K562 (cell line): Measurements from ENCODE around the gene ZNF222. TPM values are rescaled to one million over a fixed set of nuclear protein-coding genes. Genes with fewer than 3 reads are reported as not detected.

Source experiments
- CC2D1A ChIP-seq: fragments of 450-650 bp; IDR thresholded peaks from 2 replicates; pipeline ENCODE4 v1.6.1; 2017; ENCODE audit warnings: mild to moderate bottlenecking
- CHD1 ChIP-seq: fragments of 200-600 bp; sonication (generic); IDR thresholded peaks from one replicate; pipeline ENCODE4 v1.6.1; 2012; ENCODE audit warnings: mild to moderate bottlenecking, moderate library complexity, low read length, inconsistent platforms
- GABPB2 ChIP-seq: fragments of 250-450 bp; sonication (Bioruptor Pico); conservative IDR thresholded peaks from 2 replicates; pipeline ENCODE4 v1.5.1; 2021; ENCODE audit warnings: mild to moderate bottlenecking
- HDAC6 ChIP-seq: IDR thresholded peaks from 2 replicates; pipeline ENCODE4 v1.6.1; 2012; ENCODE audit warnings: low read depth, mild to moderate bottlenecking, control low read depth, inconsistent platforms, low read length, moderate library complexity
- HNRNPUL1 ChIP-seq: fragments of 200-400 bp; formaldehyde crosslinking; IDR thresholded peaks from 2 replicates; pipeline ENCODE4 v1.6.1; 2017; ENCODE audit warnings: low read length
- PTBP1 ChIP-seq: fragments of 200-400 bp; formaldehyde crosslinking; IDR thresholded peaks from 2 replicates; pipeline ENCODE4 v1.6.1; 2017; ENCODE audit warnings: low read depth, low read length
- PTTG1 ChIP-seq: fragments of 450-650 bp; IDR thresholded peaks from 2 replicates; pipeline ENCODE4 v1.6.1; 2016; ENCODE audit warnings: low read depth, mild to moderate bottlenecking, missing genetic modification characterization, missing compliant biosample characterization
- SMARCA5 ChIP-seq: fragments of 450-650 bp; IDR thresholded peaks from 2 replicates; pipeline ENCODE4 v1.6.1; 2016
- TEAD2 ChIP-seq: fragments of 450-650 bp; IDR thresholded peaks from 2 replicates; pipeline ENCODE4 v1.6.1; 2016; ENCODE audit warnings: missing genetic modification characterization, control low read depth, missing compliant biosample characterization
- TFAM ChIP-seq: fragments of 250-450 bp; sonication (Bioruptor Pico); conservative IDR thresholded peaks from 2 replicates; pipeline ENCODE4 v1.5.0; 2021; ENCODE audit warnings: mild to moderate bottlenecking, moderate library complexity
- XRCC5 ChIP-seq: fragments of 200-400 bp; formaldehyde crosslinking; IDR thresholded peaks from 2 replicates; pipeline ENCODE4 v1.6.1; 2017; ENCODE audit warnings: low read depth, mild to moderate bottlenecking, low read length
- ZNF274 ChIP-seq: IDR thresholded peaks from 2 replicates; pipeline ENCODE4 v1.6.1; 2011; ENCODE audit warnings: low read depth, mild to moderate bottlenecking, low read length, moderate library complexity, borderline replicate concordance
- polyA plus RNA-seq, 8 experiments: library from polyadenylated mRNA; depleted of rRNA in 4 of 8; stranded (reverse) in 5 of 8; unstranded in 3 of 8; fragments of >200 nt; fragmentation: Nextera tagmentation in 2 of 8; fragmentation: Illumina TruSeq in 1 of 8; extraction: Ambion mirVana in 2 of 8; extraction: Trizol in 1 of 8; gene quantifications; 2 replicates each; pipeline versions ENCODE4 v1.2.1 to v1.2.3, GENCODE V29; 2011 to 2014; ENCODE audit warnings: inconsistent platforms in 1 of 8, missing spikeins in 1 of 8
- total RNA-seq, 7 experiments: library from RNA; depleted of rRNA in 6 of 7; stranded (reverse); fragments of >200 nt in 6 of 7; fragmentation: Illumina TruSeq in 2 of 7; extraction: Trizol in 2 of 7; gene quantifications; 2 replicates each; pipeline versions ENCODE4 v1.2.1 to v1.2.3, GENCODE V29; 2011 to 2021; ENCODE audit warnings: low replicate concordance in 1 of 7
- TF ChIP-seq, protein P1 (sequence below): fragments of 250-450 bp; sonication (Bioruptor Pico); IDR thresholded peaks from 2 replicates; pipeline ENCODE4 v1.5.0; 2022; ENCODE audit warnings: mild to moderate bottlenecking
- TF ChIP-seq, protein P2 (sequence below): fragments of 250-450 bp; sonication (Bioruptor Pico); IDR thresholded peaks from 2 replicates; pipeline ENCODE4 v1.5.1; 2021; ENCODE audit warnings: mild to moderate bottlenecking
- TF ChIP-seq, protein P3 (sequence below): fragments of 450-650 bp; conservative IDR thresholded peaks from 2 replicates; pipeline ENCODE4 v1.6.1; 2016; ENCODE audit warnings: missing genetic modification characterization, low read depth, mild to moderate bottlenecking, control low read depth, missing compliant biosample characterization
- TF ChIP-seq, protein P4 (sequence below), 2 experiments: fragments of 450-650 bp in 1 of 2; sonication (generic) in 1 of 2; formaldehyde crosslinking in 1 of 2; IDR thresholded peaks in 1 of 2; conservative IDR thresholded peaks in 1 of 2; 2 replicates each; pipeline versions ENCODE4 v1.6.1 to v1.8.1; 2016 to 2023; ENCODE audit warnings: mild to moderate bottlenecking in 2 of 2, moderate library complexity in 2 of 2, inconsistent platforms in 1 of 2, missing genetic modification reagents in 1 of 2
- TF ChIP-seq, protein P5 (sequence below), 2 experiments: fragments of 450-650 bp; IDR thresholded peaks; 2 replicates each; pipeline ENCODE4 v1.6.1; 2016
- TF ChIP-seq, protein P6 (sequence below): fragments of 450-650 bp; IDR thresholded peaks from 2 replicates; pipeline ENCODE4 v1.7.0; 2016; ENCODE audit warnings: borderline replicate concordance

The ZNF222 gene
- total and polyA plus RNA-seq, 9 of the 15 experiments (the other 6 are each of a cell fraction or from before 2014, with no cell fraction given) = 2.3 to 4.5 (median 3.0) TPM

DNA sequence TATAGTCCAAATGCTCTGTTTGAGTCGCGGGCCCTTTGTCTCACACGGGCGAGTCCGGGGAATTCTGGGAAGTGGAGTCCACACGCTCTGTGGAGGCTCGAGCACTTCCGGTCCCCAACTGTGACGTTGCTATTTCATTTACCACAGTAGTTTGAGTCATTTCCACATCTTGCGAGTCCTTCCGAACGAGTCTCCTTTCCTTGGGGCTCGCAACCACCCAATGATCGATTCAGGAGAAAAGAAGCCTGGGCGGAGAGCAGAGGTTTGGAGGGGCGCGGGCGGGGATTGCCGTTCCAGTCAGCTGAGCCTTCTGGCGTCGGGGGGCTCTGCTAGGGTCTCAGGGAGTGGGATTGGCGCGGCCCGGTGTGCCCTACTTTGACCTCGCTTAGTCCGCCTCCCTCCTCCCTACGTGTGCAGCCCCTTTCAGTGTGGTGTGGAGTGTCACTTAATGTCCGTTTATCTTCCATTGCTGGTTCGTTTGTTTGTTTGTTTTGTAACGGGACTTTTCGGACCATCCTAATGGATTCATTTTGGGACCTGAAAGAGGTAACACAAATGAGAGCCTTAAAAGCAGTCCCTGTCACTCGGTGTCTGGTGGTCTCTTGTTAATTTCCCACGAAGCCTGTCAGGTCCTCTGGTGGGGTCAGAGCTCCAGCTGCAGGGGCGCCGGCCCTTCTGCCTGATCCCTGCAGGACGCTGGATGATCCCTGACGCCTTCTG lies at the start of gene ZNF222 (continued):
- TF ChIP-seq, protein P1, sequence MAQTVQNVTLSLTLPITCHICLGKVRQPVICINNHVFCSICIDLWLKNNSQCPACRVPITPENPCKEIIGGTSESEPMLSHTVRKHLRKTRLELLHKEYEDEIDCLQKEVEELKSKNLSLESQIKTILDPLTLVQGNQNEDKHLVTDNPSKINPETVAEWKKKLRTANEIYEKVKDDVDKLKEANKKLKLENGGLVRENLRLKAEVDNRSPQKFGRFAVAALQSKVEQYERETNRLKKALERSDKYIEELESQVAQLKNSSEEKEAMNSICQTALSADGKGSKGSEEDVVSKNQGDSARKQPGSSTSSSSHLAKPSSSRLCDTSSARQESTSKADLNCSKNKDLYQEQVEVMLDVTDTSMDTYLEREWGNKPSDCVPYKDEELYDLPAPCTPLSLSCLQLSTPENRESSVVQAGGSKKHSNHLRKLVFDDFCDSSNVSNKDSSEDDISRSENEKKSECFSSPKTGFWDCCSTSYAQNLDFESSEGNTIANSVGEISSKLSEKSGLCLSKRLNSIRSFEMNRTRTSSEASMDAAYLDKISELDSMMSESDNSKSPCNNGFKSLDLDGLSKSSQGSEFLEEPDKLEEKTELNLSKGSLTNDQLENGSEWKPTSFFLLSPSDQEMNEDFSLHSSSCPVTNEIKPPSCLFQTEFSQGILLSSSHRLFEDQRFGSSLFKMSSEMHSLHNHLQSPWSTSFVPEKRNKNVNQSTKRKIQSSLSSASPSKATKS (CRISPR knock-in tag) = no peak
- TF ChIP-seq XRCC5 (0 out of 2 replicates have a peak, but pooled peaks have one; percentile 31), SMARCA5 (no peak), CHD1 (peak; percentile 61), TFAM (CRISPR knock-in tag) (no peak), CC2D1A (no peak), GABPB2 (CRISPR knock-in tag) (no peak), TEAD2 (tag) (no peak), HNRNPUL1 (no peak), ZNF274 (no peak), PTBP1 (no peak), HDAC6 (no peak), PTTG1 (no peak)
- TF ChIP-seq, protein P2, sequence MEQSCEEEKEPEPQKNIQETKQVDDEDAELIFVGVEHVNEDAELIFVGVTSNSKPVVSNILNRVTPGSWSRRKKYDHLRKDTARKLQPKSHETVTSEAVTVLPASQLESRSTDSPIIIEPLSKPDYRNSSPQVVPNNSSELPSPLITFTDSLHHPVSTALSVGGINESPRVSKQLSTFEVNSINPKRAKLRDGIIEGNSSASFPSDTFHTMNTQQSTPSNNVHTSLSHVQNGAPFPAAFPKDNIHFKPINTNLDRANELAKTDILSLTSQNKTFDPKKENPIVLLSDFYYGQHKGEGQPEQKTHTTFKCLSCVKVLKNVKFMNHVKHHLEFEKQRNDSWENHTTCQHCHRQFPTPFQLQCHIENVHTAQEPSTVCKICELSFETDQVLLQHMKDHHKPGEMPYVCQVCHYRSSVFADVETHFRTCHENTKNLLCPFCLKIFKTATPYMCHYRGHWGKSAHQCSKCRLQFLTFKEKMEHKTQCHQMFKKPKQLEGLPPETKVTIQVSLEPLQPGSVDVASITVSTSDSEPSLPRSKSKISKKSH (CRISPR knock-in tag) = no peak
- TF ChIP-seq, protein P3, sequence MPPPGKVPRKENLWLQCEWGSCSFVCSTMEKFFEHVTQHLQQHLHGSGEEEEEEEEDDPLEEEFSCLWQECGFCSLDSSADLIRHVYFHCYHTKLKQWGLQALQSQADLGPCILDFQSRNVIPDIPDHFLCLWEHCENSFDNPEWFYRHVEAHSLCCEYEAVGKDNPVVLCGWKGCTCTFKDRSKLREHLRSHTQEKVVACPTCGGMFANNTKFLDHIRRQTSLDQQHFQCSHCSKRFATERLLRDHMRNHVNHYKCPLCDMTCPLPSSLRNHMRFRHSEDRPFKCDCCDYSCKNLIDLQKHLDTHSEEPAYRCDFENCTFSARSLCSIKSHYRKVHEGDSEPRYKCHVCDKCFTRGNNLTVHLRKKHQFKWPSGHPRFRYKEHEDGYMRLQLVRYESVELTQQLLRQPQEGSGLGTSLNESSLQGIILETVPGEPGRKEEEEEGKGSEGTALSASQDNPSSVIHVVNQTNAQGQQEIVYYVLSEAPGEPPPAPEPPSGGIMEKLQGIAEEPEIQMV (tag) = no peak
- TF ChIP-seq, protein P4, sequence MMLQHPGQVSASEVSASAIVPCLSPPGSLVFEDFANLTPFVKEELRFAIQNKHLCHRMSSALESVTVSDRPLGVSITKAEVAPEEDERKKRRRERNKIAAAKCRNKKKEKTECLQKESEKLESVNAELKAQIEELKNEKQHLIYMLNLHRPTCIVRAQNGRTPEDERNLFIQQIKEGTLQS (IDR thresholded peaks at IDR 0.05) = peak; percentile 53; the same call in 1 of the 2 replicates
- TF ChIP-seq, protein P4 (CRISPR knock-in tag; conservative IDR thresholded peaks at IDR 0.05) = no peak
- TF ChIP-seq, protein P5, sequence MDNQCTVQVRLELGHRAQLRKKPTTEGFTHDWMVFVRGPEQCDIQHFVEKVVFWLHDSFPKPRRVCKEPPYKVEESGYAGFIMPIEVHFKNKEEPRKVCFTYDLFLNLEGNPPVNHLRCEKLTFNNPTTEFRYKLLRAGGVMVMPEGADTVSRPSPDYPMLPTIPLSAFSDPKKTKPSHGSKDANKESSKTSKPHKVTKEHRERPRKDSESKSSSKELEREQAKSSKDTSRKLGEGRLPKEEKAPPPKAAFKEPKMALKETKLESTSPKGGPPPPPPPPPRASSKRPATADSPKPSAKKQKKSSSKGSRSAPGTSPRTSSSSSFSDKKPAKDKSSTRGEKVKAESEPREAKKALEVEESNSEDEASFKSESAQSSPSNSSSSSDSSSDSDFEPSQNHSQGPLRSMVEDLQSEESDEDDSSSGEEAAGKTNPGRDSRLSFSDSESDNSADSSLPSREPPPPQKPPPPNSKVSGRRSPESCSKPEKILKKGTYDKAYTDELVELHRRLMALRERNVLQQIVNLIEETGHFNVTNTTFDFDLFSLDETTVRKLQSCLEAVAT (IDR thresholded peaks at IDR 0.05) = no peak
- TF ChIP-seq, protein P6, sequence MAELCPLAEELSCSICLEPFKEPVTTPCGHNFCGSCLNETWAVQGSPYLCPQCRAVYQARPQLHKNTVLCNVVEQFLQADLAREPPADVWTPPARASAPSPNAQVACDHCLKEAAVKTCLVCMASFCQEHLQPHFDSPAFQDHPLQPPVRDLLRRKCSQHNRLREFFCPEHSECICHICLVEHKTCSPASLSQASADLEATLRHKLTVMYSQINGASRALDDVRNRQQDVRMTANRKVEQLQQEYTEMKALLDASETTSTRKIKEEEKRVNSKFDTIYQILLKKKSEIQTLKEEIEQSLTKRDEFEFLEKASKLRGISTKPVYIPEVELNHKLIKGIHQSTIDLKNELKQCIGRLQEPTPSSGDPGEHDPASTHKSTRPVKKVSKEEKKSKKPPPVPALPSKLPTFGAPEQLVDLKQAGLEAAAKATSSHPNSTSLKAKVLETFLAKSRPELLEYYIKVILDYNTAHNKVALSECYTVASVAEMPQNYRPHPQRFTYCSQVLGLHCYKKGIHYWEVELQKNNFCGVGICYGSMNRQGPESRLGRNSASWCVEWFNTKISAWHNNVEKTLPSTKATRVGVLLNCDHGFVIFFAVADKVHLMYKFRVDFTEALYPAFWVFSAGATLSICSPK = no peak
